Measurements from ENCODE around the gene GDPD3. TPM values are rescaled to one million over a fixed set of nuclear protein-coding genes. Genes with fewer than 3 reads are reported as not detected.

GDPD3 gene
- total RNA-seq, 4 donors from 2014 or later: 0.29 to 0.66 TPM; not detected in 2

- peaks cover 0 to 22% of the 10 kb centered on the region in 2 donors for H3K36me3 ChIP-seq
- in situ Hi-C loops (cut with MboI; ENCODE audit: low sequenced_read_pairs in 4 of 4) (loop anchor here in 1 of 4 donors (25.0 kb wide), 1 partner anchor 268 kb away; the partner anchor contains the start of genes CD2BP2, MYL11 and TBC1D10B), intact Hi-C loops (cut with DNase I; ENCODE audit: low total_unique reads) (loop anchor here (10.0 kb wide), 1 partner anchor 280 kb away; the partner anchor contains the start of genes MYL11 and TBC1D10B)
- H3K4me3 ChIP-seq: peak overlapping the region; percentile 68 to 87 (median 82)
- peaks cover 39 to 40% of the 10 kb centered on the region in 2 donors for H3K4me1 ChIP-seq
- H3K9me3 ChIP-seq: no peaks in the 10 kb centered on the region
- H3K27ac ChIP-seq: peak overlapping the region; percentile 89 to 99 (median 96)
- no peaks in the 10 kb centered on the region for H3K27me3 ChIP-seq
- TF ChIP-seq CTCF (IDR thresholded peaks at IDR 0.05 in 4 of 5, conservative IDR thresholded peaks at IDR 0.05 in 1 of 5) (no peak), POLR2A (IDR thresholded peaks at IDR 0.05) (no peak)
- DNase-seq: no peak
- no peak for ATAC-seq
These were observed 18.7 kb downstream of the GDPD3 start for GRCh38 chr16:30094541-30095165.

- peak overlapping the region; percentile 45 to 83 (median 69) for H3K4me3 ChIP-seq
- peak overlapping the region; percentile 89 to 99 (median 96) for H3K27ac ChIP-seq
- no peaks in the 10 kb centered on the region for H3K27me3 ChIP-seq
- intact Hi-C loops (cut with DNase I; ENCODE audit: low total_unique reads) (loop anchor here (1.0 to 10.0 kb wide), 4 partner anchors 28 to 282 kb away; partner anchors contain the start of genes MAPK3, MYL11 and TBC1D10B), in situ Hi-C loops (cut with MboI; ENCODE audit: low sequenced_read_pairs in 4 of 4) (loop anchor here in 1 of 4 donors (25.0 kb wide), 1 partner anchor 270 kb away; the partner anchor contains the start of genes CD2BP2, MYL11 and TBC1D10B)
- peak; percentile 60 to 73 for DNase-seq
- H3K36me3 ChIP-seq: peaks cover 0 to 22% of the 10 kb centered on the region in 2 donors
- no peaks in the 10 kb centered on the region for H3K9me3 ChIP-seq
- TF ChIP-seq CTCF (IDR thresholded peaks at IDR 0.05 in 4 of 5, conservative IDR thresholded peaks at IDR 0.05 in 1 of 5) (peak; percentile 53 to 66 (median 63)), POLR2A (IDR thresholded peaks at IDR 0.05) (peak in 1 of 2 donors; percentile 14)
- H3K4me1 ChIP-seq: peaks cover 39 to 44% of the 10 kb centered on the region in 2 donors
- peak; percentile 11 to 32 for ATAC-seq
These were observed 20.8 kb downstream of the GDPD3 start for GRCh38 chr16:30092373-30093010.

- in situ Hi-C loops (cut with MboI; ENCODE audit: low sequenced_read_pairs in 4 of 4) (loop anchor here in 1 of 4 donors (25.0 kb wide), 1 partner anchor 271 kb away; the partner anchor contains the start of genes CD2BP2, MYL11 and TBC1D10B), intact Hi-C loops (cut with DNase I; ENCODE audit: low total_unique reads) (loop anchor here (1.0 to 10.0 kb wide), 4 partner anchors 27 to 283 kb away; partner anchors contain the start of genes MAPK3, MYL11 and TBC1D10B)
- Histone ChIP-seq H3K4me3 (peak within 1 kb of the TSS; percentile 45 to 83 (median 69)), H3K9me3 (no peaks in the 10 kb centered on the region), H3K4me1 (peaks cover 39 to 44% of the 10 kb centered on the region in 2 donors), H3K36me3 (peaks cover 0 to 22% of the 10 kb centered on the region in 2 donors), H3K27ac (peak within 1 kb of the TSS; percentile 89 to 99 (median 96)), H3K27me3 (no peaks in the 10 kb centered on the region)
- ATAC-seq (peak; percentile 76 to 78), DNase-seq (peak; percentile 88 to 90)
- peak; percentile 80 to 89 (median 87) for TF ChIP-seq CTCF (IDR thresholded peaks at IDR 0.05 in 4 of 5, conservative IDR thresholded peaks at IDR 0.05 in 1 of 5)
- TF ChIP-seq POLR2A (IDR thresholded peaks at IDR 0.05): peak; percentile 4 to 20
These were observed 21.6 kb downstream of the GDPD3 start, which contains the start of gene TBX6 for GRCh38 chr16:30091474-30092372. TBX6 (minus strand) TSS chr16:30091924; CDS start chr16:30091193, 731 bp downstream.
